Embryonic facial prominence (tissue), 1 donor: ENCODE data around the gene GOLGA6L10.
"Not testable (repeated sequence)": the region's sequence is repeated elsewhere in the genome, so short reads cannot be mapped to it uniquely, and the experiment has no call there.

ENCODE experiments used
- DNase-seq: peaks from one replicate; pipeline ENCODE4 v3.0.0-alpha.2; 2016; ENCODE audit errors: extremely low spot score

GOLGA6L10 gene

GRCh38 chr15:82300326-82300725, 48.9 kb downstream of the GOLGA6L10 start:
- DNase-seq = not testable (repeated sequence)

GRCh38 chr15:82299511-82299914, 49.8 kb downstream of the GOLGA6L10 start:
- DNase-seq = not testable (repeated sequence)

- no peak for DNase-seq
Observed at GRCh38 chr15:82298520-82298919, 50.8 kb downstream of the GOLGA6L10 start.

DNA sequence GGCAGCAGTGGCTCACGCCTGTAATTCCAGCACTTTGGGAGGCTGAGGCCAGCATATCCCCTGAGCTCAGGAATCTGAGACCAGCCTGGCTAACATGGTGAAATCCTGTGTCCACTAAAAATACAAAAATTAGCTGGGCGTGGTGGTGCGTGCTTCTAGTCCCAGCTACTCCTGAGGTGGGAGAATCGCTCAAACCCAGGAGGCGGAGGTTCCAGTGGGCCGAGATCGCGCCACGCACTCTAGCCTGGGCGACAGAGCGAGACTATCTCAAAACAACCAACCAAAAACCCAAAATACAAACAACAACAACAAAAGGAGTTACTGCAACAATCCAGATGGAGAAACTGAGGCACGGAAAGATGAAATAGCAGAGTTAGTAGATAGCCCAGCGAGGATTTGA, 51.2 kb downstream of the GOLGA6L10 start:
- no peak for DNase-seq

DNA sequence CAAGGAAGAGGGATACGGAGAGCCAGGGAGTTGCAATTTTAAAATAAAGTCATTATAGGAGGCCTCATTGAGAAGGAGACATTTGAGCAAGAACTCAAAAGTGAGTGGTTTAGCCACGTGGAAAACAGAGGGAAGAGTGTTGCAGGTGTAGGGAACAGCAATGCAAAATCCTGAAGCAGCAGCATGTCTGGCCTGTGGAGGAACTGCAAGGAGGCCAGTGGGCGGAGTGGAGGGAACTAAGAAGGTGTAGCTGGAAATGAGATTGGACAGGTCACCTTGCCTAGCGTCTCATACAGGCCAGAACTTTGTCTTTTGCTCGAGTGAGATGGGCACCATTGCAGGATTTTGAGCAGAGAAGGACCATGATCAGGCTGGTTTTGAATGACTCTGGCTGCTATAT, 51.7 kb downstream of the GOLGA6L10 start:
- no peak for DNase-seq

DNA sequence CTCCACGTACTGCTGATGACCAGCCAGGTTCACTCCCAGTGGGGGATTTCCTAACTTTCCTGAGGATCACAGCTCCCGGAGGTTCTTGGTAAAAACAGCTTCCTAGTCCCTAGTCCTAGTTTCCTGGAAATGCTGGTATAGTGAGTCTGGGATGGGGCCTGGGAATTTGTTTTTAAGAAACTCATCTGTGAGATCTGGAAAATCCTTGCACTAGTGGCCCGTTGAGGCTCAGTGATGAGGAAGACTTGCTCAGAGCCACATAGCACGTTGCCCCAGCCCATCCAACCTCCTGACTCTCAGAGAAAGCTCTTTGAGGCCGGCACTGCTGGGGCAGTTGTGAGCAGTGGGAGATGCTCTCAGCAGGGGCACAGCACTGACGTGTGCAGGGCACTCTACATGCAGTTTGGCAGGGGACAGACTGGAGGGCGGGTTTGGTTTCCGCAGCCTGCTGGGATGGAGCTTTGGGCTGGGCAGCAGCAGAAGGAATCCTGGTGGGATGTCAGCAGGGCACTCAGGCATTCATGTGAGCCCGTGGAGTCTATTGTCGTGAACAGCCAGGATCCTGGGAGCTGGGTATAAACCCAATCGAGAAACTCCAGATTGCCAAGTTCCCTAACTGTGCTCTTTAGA, 55.1 kb downstream of the GOLGA6L10 start:
- DNase-seq = no peak

- no peak for DNase-seq
Observed at GRCh38 chr15:82292271-82292670, 57.0 kb downstream of the GOLGA6L10 start.
